GM18873 (cell line): ENCODE measurements around the gene RDH13.
"Not testable (repeated sequence)": the region's sequence is repeated elsewhere in the genome, so short reads cannot be mapped to it uniquely, and the experiment has no call there.

Source experiments
- ATAC-seq: cut with Tn5 transposase; IDR thresholded peaks from one replicate; pipeline ENCODE4 v1.9.1; 2021; ENCODE audit warnings: mild to moderate bottlenecking, moderate library complexity, moderate number of reproducible peaks; ENCODE audit not compliant: unreplicated experiment, low FRiP score

RDH13 gene

DNA sequence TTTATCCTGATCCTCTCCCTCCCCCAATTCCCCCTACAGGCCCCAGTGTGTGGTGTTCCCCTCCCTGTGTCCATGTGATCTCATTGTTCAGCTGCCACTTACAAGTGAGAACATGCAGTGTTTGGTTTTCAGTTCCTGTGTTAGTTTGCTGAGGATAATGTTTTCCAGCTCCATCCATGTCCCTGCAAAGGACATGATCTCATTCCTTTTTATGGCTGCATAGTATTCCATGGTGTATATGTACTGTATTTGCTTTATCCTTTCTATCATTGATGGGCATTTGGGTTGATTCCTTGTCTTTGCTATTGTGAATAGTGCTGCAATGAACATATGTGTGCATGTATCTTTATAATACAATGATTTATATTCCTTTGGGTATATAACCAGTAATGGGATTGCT lies 42.6 kb downstream of the RDH13 start:
- not testable (repeated sequence) for ATAC-seq

DNA sequence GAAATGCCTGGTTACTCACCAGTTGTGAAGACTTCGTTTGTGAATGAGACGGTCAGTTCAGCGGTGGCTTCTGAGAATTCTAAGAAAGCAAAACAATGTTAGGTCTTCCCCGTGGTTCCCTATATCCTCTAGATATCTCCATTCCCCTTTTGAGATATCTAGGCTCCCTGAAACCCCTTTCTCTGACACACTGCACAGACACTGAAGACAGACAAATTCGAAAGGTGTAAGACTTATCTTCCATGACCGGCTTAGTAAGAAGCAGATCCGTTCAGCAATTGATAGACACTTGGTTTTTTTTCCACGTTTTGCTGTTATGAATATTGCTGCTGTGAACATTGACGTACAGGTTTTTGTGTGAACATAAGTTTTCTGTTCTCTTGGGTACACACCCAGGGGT lies 44.3 kb downstream of the RDH13 start:
- ATAC-seq: no peak

DNA sequence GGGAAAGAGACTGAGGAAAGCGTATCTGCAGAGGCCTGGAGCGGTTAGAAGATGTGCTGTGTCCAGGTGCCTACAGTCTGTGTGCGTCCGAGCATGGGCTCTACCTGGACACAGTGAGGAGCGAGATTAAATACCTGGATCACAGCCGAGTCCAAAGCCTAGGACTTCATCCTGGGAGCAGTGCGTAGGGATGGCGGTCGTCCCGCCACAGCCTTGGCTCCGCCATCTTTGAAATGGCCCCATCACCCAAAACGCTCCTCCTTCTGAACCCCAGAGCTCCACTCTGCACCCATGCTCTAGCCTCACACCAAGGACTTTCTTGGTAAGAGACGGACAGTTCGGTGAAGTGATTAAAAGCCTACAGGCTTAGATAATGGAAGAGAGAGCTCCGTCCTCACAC lies 44.7 kb downstream of the RDH13 start:
- no peak for ATAC-seq

DNA sequence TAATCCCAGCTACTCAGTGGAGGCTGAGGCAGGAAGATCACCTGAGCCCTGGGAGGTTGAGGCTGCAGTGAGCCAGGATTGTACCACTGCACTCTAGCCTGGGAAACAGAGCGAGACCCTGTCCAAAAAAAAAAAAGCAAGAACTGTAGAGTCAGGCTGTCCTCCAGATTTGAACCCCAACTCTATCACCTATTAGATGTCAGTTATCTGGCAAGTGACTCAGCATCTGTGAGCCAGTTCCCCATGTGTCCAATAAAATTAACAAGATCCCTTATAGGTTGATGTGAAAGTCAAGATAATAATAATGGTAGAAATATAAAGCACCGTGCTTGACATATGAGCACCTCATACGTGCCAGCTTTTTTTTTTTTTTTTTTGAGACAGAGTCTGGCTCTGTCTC lies 46.9 kb downstream of the RDH13 start:
- ATAC-seq: no peak

DNA sequence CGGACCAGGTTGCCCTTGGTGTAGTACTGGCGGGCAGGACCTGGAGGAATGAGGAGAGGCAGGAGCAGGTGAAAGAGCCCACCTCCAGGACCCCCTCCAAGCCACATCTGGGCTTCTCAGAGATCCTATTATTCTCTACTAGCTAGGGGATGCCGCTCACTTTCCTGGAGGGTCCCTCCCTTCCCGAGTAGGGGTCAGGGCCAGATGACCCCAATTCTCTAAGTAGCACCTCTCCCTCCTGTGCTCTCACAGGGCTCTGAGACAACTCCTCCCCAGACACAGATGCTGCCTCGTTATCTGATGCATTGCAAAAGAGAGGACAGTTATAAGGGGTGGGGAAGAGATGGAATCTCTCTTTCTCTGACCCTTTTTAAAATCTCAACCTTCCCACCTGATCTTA lies 47.8 kb downstream of the RDH13 start:
- ATAC-seq: no peak

DNA sequence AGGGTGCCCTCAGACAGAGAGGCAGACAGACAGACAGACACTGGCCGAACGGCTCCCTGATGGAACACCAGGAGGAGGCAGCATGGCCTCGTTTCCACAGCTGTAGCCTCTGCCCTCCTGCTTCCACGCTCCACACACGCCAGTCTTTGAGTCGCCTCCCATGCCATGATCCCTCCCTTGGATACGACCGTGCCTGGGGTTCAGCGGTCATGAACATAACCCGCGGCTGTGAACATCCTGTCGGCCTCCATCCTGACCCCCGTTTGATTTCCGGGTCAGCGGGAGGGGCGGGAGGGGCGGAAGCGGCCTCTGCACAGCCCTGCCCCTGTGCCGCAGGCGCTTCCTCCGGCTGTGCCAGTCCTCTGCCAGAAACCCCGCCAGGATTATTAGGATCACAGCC lies 48.2 kb downstream of the RDH13 start:
- no peak for ATAC-seq

DNA sequence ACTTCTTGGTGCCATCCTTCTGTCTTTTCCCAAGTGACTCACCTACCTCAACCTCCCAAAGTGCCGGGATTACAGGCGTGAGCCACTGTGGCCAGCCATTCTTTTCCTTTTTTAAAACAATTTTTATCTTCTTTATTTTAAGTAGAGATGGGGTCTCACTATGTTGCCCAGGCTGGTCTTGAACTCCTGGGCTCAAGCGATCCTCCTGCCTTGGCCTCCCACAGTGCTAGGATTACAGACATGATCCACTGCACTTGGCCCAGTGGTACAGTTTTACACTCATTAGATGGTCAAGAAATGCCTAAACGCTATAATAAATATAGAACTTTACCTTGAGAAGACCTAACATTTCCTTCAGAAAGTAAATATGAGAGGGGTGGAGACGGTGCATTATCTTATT lies 49.4 kb downstream of the RDH13 start:
- ATAC-seq: no peak

DNA sequence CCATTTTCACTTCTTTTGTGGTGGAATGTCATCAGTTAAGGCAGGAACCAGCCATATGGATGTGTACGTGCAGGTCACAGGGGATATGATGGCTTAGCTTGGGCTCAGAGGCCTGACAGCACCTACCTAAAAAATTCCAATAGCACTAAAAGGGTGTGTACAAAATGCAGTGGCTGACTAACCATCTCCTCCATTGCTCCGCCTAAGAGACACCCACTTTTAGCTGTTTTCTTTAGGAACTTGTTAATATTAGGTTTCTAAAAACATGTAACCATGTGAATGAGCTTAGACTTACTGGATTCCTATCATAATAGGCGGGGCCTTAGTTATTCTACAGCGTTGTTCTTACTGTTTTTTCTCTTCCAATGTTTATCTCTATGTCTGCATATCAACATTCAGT lies 50.6 kb downstream of the RDH13 start:
- ATAC-seq: no peak

DNA sequence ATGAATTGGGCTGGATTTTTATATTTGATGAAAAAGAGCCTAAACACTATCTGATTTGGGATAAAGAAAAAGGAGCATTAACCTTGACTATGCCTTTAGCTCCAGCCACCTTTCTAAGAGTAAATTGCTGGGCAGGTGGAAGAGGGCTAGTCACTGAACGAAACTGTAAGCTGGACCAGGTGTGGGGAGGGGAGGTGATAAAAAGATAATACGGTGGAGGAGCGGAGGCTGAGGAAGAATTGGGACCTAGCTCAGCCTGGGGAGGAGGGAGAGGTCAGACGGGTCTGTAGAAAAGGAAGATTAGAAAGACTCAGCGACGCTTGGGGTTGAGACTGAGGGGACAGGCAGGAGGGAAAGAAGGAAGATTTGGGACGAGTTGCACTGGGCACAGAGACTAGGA lies 52.4 kb downstream of the RDH13 start:
- ATAC-seq: not testable (repeated sequence)

DNA sequence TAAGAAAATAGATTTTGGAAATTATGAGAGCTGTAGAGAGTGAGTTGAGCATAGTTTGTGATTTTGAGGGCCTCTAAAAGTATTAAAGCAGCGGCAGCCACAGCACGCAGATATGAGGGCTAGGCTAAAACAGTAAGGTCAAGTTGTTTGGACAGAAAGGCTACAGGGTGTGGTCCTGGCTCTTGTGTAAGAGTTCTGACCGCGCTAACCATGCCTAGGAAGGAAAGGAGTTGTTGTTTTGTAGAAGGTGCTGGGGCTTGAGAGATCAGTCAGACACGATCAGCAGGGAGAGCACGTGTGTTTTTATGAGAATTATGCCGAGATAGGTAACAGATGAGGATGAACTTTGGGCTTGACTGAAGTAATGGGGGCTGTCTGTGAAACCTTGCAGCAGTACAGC lies 54.2 kb downstream of the RDH13 start:
- ATAC-seq: not testable (repeated sequence)

DNA sequence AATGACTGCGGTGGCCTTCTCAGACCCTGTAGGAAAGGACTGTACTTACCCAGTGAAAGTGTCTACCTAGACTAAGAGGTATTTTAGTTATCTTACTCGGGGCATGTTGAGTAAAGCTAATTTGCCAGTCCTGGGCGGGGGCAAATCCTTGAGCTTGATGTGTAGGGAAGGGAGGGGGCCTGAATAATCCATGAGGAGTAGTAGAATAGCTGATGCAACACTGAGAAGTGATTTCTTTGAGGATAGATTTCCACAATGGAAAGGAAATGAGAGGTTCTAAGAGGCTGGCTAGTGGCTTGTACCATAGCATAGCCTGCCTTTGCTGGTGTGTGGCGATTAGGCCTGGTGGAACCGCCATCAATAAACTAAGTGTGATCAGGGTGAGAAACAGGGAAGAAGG lies 54.8 kb downstream of the RDH13 start:
- ATAC-seq: not testable (repeated sequence)

DNA sequence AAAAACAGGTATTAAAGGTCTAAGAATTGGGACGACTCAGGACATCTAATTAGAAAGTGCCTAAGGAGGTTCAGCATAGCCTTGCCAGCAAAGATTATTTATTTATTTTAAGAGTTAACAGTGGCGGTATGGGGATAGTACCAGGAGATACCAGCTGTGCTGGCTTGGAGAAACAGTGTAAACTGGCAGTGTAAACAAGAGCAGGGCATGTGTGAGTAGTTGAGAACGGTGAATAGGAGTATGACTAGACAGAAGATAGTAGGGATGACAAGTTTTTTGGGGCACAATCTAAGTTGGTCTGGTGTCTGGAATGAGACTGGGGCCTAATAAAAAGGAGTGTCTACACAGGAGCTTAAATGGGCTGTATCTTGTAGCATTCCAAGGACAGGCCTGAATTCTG lies 55.4 kb downstream of the RDH13 start:
- not testable (repeated sequence) for ATAC-seq

DNA sequence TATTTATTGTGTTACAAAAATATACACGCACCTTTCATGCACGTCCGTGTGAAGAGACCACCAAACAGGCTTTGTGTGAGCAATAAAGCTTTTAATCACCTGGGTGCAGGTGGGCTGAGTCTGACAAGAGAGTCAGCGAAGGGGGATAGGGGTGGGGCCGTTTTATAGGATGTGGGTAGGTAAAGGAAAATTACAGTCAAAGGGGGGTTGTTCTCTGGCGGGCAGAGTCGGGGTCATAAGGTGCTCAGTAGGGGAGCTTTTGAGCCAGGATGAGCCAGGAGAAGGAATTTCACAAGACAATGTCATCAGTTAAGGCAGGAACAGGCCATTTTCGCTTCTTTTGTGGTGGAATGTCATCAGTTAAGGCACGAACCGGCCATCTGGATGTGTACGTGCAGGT lies 56.2 kb downstream of the RDH13 start:
- not testable (repeated sequence) for ATAC-seq

DNA sequence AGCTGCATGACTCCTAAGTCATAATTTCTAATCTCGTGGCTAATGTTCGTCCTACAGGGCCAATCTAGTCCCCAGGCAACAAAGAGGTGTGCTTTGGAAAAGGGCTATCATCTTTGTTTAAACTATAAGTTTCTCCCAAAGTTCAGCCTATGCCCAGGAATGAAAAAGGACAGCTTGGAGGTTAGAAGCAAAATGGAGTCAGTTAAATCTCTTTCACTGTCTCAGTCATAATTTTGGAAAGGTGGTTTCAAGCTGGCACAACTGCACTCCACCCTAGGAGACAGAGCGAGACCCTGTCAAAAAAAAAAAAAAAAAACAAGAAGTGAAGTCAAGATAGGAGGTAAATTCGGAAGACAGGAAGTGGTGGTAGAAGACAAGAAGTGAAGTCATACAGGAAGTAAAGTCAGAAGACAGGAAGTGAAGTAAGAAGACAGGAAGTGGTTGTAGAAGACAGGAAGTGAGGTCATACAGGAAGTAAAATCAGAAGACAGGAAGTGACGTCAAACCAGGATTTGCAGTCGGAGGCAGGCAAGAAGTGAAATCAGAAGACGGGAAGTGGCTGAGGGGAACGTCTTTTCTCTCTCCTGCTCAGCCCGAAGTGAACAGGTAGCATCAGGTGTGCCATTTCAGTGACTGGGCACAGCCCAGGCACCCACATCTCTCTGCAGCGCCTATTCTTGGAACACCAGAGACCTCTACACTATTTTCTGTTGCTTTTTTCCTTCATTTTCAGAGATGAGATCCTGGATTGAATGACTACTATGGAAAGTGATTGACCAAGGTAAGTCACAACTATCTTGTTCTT lies 57.1 kb downstream of the RDH13 start:
- ATAC-seq: no peak

DNA sequence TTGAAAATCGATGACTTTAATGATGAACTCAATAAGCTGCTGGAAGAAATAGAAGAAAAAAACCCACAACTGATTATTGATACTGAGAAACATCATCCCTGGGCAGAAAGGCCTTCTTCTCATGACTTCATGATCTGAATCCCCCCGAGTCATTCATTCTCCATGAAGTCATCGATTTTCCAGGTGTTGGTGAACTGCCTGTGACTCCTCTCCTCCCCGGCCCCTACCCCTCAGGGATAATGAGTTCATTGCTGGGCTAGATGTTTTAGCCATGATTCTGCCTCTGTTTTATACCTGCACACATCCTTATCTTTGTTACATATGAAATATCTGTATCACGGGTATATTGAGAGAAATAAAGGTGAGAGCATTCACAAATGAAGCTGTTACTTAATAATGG lies 62.2 kb downstream of the RDH13 start:
- ATAC-seq: no peak

DNA sequence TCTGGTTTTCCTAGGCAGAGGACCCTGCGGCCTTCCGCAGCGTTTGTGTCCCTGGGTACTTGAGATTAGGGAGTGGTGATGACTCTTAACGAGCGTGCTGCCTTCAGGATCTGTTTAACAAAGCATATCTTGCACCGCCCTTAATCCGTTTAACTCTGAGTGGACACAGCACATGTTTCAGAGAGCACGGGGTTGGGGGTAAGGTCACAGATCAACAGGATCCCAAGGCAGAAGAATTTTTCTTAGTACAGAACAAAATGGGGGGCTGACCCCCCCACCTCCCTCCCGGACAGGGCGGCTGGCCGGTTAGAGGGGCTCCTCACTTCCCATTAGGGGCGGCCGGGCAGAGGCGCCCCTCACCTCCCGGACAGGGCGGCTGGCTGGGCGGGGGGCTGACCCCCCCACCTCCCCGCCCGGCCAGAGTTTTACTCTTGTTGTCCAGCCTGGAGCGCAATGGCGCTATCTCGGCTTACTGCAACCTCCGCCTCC lies 64.2 kb downstream of the RDH13 start:
- ATAC-seq: not testable (repeated sequence)

DNA sequence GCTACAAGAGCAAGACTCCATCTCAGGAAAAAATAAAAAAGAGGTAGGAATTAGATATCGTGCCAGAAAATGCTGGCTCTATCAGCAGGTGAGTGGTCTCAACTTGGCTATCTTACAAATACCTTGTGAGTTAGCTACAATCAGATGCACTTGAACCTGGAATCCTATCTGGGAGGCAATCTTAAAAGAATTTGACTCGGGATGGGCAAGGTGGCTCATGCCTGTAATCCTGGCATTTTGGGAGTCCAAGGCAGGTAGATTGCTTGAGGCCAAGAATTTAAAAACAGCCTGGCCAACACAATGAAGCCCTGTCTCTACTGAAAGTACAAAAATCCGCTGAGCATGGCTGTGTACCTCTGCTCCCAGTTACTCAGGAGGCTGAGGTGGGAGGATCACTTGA lies 67.4 kb downstream of the RDH13 start:
- no peak for ATAC-seq
